Activated CD4-positive, alpha-beta T cell treated with anti-CD3 and anti-CD28 coated beads, Interleukin-2, Interleukin-4, amounts not matched to agents 100 ng/mL and 50 ng/mL, durations not matched to agents 16 hours and 8 hours (primary cell): ENCODE results near the gene ALDH1A2.
"Not testable (repeated sequence)": the region's sequence is repeated elsewhere in the genome, so short reads cannot be mapped to it uniquely, and the experiment has no call there.

Source experiments
- DNase-seq: peaks from one replicate; pipeline ENCODE4 v3.0.0-alpha.2; 2020; ENCODE audit warnings: low spot score

Gene ALDH1A2

DNA sequence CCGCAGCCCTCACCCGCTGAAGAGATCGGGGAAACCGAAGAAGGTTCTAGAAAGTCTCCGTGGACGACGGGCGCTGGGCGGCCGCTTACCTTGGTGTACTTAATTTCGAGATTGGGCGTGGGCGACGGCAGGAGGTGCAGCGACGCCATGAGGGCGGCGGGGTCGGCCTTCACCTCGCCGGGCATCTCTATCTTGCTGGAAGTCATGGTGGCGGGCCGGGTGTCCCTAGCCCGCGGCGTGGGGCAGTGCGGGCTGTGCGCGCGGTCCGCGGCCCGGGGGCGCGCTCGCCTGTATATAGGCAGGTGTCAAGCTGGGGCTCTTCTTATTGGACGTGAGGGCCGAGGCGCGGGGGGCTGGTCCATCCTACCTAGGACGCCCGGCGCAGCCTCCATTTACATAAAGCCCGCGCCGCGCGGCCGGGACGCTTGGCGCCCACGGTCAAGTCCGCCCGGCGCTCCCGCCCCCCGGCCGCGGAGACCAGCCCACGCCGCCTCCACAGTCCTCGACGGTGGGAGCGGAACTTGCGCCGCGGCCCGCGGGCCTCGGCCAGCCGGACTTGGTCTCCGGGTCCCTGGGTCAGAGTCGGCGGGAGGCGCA lies at the start of gene ALDH1A2:
TSS of gene ALDH1A2 (minus strand) at position 267 of the 597 bp plus-strand sequence. CDS start at position 206, 61 bp downstream.
- no peak for DNase-seq

DNA sequence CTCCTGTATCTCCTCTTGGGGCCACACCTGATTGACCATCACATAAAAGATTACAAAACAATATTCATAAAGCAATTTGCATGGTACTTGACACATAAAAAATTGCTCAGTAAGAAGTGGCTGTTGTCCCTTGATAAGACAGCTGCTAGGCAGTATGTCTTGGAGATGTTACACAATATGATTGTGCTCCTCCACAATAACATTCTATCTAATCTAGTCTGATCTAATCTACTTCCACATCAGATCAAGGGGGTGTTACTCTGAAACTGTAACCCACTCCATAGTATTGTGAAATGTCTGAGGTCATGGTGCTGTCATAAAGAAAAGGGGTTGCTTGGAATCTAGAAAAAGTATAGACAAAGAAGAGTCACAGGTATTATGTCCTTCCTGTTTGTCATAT lies 49.3 kb upstream of the ALDH1A2 start:
- no peak for DNase-seq

DNA sequence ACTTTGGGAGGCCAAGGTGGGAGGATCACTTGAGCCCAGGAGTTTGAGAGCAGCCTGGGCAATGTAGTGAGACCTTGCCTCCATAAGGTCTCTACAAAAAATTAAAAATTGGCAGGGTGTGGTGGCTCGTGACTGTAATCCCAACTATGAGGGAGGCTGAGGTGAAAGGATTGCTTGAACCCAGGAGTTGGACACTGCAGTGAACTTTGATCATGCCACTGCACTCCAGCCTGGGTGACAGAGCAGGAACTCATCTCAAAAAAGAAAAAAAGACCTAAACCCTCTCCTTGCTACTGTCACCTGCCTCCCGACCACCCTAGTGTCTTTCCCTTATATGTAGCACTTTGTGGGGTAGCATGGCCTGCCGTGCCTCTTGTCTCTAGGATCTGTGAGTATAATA lies 48.9 kb upstream of the ALDH1A2 start:
- DNase-seq, result no peak

DNA sequence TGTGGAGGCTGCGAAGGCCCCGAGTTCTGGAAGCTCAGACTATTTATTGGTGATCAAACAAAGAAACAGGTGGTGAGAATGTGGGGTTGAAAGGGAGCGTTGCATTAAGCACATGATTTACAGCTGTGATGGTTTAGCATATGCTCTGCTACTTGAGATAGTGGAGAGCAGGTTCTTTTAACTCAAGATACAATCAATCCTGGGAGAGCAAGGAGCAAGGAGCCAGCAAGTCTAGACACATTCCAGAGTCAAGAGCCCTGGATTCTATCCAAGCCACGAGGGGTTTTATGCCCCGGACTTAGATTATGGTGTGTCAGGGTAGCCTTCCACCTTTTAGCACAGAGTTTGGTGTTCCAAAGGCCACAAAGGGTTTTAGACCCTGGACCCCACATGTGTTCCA lies 47.8 kb upstream of the ALDH1A2 start:
- DNase-seq, result not testable (repeated sequence)

DNA sequence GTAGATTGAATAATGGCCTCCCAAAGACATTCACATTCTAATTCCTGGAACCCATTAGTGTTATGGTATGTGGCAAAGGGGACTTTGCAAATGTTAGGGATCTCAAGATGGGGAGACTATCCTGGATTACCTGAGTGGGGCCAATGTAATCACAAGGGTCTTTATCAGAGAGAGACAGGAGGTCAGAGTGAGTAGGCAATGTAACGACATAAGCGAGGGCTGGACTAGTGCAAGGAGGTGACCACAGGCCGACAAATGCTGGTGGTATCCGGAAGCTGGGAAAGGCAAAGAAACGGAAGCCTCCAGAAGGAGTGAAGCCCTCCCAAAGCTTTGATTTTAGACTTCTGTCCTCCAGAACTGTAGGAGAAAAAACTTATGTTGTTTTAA lies 46.2 kb upstream of the ALDH1A2 start:
- no peak for DNase-seq

- DNase-seq, result no peak
Observed at GRCh38 chr15:58110999-58111717, 45.6 kb upstream of the ALDH1A2 start.

DNA sequence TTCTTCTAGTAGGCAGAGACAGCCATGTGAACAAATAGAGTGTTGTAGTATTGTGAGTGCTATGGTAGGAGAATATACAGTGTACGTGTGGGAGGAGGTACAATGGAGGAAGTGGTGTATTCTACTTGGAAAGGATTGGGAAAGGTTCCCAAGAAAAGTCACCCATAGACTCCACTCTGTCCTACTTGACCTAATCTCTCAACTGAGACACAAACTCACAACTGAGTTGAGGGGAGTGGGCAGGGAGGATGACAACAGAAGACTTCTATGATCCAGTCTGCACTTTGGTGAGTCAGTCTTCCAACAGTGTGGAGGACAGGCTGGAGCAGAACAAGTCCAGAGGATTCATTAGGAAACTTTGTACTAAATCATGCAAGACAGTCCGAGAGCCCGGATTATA lies 43.9 kb upstream of the ALDH1A2 start:
- no peak for DNase-seq

- DNase-seq, result no peak
Observed at GRCh38 chr15:58108117-58108516, 42.6 kb upstream of the ALDH1A2 start.

GRCh38 chr15:58103482-58103881 lies 38.0 kb upstream of the ALDH1A2 start:
- DNase-seq, result no peak

DNA sequence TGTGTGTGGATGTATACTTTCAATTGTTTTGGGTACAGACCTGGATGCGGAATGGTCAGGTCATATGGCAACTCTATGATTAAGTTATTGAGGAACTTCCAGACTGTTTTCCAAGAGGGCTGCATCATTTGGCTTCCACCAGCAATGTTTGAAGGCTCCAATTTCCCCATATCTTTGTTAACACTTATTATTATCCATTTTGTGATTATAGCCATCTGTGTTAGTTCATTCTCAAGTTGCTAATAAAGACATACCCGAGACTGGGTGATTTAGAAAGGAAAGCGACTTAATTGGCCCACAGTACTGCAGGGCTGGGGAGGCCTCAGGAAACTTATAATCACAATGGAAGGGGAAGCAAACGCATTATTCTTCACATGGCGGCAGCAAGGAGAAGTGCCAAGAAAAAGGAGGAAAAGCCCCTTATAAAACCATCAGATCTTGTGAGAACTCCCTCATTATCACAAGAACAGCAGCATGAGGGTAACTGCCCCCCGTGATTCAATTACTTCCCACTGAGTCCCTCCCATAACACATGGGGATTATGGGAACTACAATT lies 31.1 kb upstream of the ALDH1A2 start:
- DNase-seq, result no peak

- DNase-seq, result no peak
Observed at GRCh38 chr15:58095415-58095814, 29.9 kb upstream of the ALDH1A2 start.

DNA sequence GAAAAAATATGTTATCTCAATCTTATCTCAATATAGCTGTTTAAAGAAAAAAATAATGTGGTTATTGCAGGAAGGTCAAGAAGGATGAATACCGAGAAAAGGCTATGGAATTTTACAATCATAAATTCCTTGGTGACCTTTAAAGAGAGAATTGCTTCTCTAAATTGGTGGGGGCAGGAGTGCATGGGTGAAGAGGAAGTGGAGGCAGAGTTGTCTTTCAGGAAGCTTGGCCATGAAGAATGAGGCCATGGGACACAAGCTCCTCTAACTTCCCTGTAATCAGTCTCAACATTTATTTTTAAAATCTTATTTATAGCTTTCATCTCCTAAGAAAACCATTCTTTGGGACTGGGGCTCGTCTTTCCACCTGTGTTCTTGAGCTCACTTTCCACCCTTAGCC lies 22.4 kb upstream of the ALDH1A2 start:
- no peak for DNase-seq

GRCh38 chr15:58086491-58086890 lies 21.0 kb upstream of the ALDH1A2 start:
- DNase-seq, result no peak

DNA sequence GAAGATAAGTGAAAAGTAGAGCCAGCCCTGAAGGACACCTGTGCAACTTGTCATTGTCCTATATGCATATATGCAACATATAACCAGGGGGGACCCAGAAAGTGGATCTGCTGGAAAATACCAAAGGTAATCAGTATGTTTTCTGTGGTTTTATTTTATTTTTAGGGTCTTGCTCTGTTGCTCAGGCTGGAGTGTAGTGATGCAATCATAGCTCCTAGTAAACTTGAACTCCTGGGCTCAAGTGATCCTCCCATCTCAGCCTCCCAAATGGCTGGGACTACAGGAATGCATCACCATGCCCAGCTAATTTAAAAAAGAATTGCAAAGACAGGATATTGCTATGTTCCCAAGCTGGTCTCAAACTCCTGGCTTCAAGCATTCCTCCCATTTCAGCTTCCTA lies 18.0 kb upstream of the ALDH1A2 start:
- DNase-seq, result no peak

- DNase-seq, result no peak
Observed at GRCh38 chr15:58081891-58082290, 16.4 kb upstream of the ALDH1A2 start.

DNA sequence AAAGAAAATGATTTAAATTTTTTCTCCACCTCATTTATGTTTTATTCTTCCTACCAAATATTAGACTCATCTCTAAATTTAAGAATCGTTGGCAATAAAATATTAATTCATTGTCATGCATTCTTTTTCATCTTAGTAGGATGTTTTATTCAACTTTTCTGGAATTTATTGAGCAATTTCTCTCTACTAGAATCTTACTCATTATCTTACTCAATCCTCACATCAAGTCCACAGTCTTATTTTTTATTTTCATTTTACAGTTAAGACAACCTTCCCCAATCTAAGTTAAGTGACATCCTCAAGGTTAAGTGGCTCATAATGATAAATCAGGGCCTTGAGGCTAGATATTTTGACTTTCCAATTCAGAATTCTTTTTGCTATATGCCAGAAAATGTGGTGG lies 15.9 kb upstream of the ALDH1A2 start:
- no peak for DNase-seq

DNA sequence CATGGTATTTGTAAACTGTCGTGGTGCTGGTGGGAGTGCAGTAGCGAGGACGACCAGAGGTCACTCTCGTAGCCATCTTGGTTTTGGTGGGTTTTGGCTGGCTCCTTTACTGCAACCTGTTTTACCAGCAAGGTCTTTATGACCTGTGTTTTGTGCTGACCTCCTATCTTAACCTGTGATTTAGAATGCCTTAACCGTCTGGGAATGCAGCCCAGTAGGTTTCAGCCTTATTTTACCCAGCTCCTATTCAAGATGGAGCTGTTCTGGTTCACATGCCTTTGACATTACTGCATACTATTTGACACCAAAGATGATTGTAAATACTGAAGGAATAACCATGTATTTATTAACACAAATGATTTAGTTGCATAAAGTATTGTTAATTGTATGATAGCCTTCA lies 15.4 kb upstream of the ALDH1A2 start:
- DNase-seq, result not testable (repeated sequence)

GRCh38 chr15:58080398-58080797 lies 14.9 kb upstream of the ALDH1A2 start:
- DNase-seq, result no peak

- no peak for DNase-seq
Observed at GRCh38 chr15:58078591-58078990, 13.1 kb upstream of the ALDH1A2 start.

GRCh38 chr15:58077427-58077826 lies 11.9 kb upstream of the ALDH1A2 start:
- DNase-seq, result no peak

DNA sequence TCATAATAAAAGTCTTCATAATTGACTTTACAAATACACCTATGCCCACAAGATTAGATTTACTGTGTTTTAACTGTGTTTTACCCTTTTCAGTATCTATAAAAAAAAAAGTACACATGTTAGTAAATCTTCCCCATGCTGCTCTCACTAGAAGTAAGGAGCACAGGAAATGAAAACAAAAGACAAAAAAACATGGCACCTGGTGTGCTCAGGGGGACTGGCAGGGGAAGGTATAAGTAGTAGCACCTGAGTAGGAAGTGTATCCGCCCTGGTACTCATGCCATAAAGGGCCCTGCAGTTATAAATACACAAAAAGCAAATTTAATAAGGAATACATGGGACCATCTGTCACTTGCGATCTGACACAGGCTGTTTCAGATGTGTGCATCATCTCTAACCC lies 8.9 kb upstream of the ALDH1A2 start:
- no peak for DNase-seq

DNA sequence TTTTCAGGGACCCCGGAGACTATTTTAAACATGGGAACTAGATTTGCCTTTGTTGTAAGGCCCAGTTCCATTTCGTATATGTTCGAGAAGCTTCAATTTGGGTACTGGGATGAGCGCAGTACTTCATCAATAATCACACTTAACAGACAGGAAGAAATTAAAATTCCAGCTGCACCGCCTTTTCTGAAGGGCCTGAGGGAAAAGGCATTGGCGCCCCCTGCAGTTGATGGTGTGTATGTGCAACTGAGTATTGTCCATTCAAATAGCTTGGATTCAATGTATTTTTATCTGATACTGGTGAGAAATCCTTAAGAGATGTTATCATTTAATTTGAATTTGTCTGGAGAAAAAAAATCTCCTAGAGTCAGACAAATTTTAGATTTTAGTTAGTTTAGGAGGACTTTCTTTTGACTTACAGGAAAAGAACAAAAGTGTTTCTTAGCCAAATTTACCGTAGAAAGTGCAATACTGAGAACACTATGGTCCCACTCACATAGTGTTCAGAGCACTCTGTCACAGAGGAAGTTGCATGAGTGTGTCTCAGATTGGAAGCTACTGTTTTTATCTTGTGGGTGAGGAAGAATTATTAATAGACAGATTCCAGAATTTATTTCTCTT lies 5.4 kb upstream of the ALDH1A2 start:
- peak; percentile 47 for DNase-seq

GRCh38 chr15:58069008-58069407 lies 3.5 kb upstream of the ALDH1A2 start:
- DNase-seq, result no peak
